ENCODE measurements around the gene MTERF4.

Gene MTERF4

GRCh38 chr2:241133436-241133820 lies 31.3 kb upstream of the MTERF4 start:
- no peak for DNase-seq

- peak; percentile 50 for DNase-seq
These were observed 30.7 kb upstream of the MTERF4 start for GRCh38 chr2:241132538-241133435.

- no peak for DNase-seq
These were observed 29.4 kb upstream of the MTERF4 start for GRCh38 chr2:241131531-241131930.

GRCh38 chr2:241130316-241130715 lies 28.2 kb upstream of the MTERF4 start:
- no peak for DNase-seq

- peak; percentile 5 for DNase-seq
These were observed 27.2 kb upstream of the MTERF4 start for GRCh38 chr2:241129086-241129871.

GRCh38 chr2:241128266-241128665 lies 26.2 kb upstream of the MTERF4 start:
- no peak for DNase-seq

GRCh38 chr2:241126771-241127202 lies 24.7 kb upstream of the MTERF4 start:
- no peak for DNase-seq

- DNase-seq, result no peak
These were observed 24.1 kb upstream of the MTERF4 start for GRCh38 chr2:241126201-241126611.

- DNase-seq, result no peak
These were observed 23.5 kb upstream of the MTERF4 start for GRCh38 chr2:241125626-241126025.

GRCh38 chr2:241123816-241124536 lies 21.9 kb upstream of the MTERF4 start:
- peak; percentile 32 for DNase-seq

- DNase-seq, result no peak
These were observed 20.4 kb upstream of the MTERF4 start for GRCh38 chr2:241122376-241123002.

GRCh38 chr2:241121008-241121407 lies 18.9 kb upstream of the MTERF4 start:
- no peak for DNase-seq

GRCh38 chr2:241120440-241120839 lies 18.4 kb upstream of the MTERF4 start:
- DNase-seq, result no peak

- DNase-seq, result no peak
These were observed 16.8 kb upstream of the MTERF4 start for GRCh38 chr2:241118737-241119505.

- DNase-seq, result no peak
These were observed 14.8 kb upstream of the MTERF4 start for GRCh38 chr2:241116606-241117560.

- DNase-seq, result no peak
These were observed 13.3 kb upstream of the MTERF4 start for GRCh38 chr2:241115361-241115760.

GRCh38 chr2:241114836-241115235 lies 12.7 kb upstream of the MTERF4 start:
- DNase-seq, result no peak

- DNase-seq, result no peak
These were observed 10.5 kb upstream of the MTERF4 start for GRCh38 chr2:241112592-241112991.

GRCh38 chr2:241112046-241112445 lies 10.0 kb upstream of the MTERF4 start:
- no peak for DNase-seq

GRCh38 chr2:241111440-241111805 lies 9.3 kb upstream of the MTERF4 start:
- DNase-seq, result no peak
